Diencephalon (tissue), 1 donor: ENCODE data around the gene C16orf54. TPM values are rescaled to one million over a fixed set of nuclear protein-coding genes. Genes with fewer than 3 reads are reported as not detected.

ENCODE experiments used
- total RNA-seq: library from RNA; depleted of rRNA; stranded (reverse); fragments of >200 nt; gene quantifications from one replicate; pipeline ENCODE4 v1.2.3, GENCODE V29; 2014

Gene C16orf54, protein sequence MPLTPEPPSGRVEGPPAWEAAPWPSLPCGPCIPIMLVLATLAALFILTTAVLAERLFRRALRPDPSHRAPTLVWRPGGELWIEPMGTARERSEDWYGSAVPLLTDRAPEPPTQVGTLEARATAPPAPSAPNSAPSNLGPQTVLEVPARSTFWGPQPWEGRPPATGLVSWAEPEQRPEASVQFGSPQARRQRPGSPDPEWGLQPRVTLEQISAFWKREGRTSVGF
- 0.69 TPM for total RNA-seq

DNA sequence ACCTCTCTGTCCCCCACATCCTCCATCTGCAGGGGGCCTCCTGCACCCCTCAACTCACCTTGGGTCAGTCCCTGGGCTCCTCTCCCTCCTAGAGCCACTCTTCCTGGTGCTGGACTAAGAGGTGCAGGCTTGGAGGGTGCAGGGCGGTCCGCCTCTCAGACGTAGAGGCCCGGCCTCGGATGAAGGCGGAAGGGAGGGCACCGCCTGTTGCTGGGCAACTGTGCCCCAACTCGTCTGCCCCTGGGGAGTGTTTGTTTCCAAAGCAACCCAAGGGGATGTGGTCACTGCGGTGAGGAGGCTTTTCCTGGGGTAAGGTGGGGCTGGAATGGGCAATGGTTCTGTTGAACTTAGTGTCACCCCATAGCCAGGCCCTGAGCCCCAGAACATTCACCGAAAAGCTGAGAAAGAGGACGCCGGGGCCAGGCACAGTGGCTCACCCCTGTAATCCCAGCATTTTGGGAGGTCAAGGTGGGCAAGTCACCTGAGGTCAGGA lies at the start of gene C16orf54:
Gene C16orf54 (minus strand): TSS at position 138 of the 493 bp plus-strand sequence. CDS start 1,039 bp downstream, outside the sequence.

DNA sequence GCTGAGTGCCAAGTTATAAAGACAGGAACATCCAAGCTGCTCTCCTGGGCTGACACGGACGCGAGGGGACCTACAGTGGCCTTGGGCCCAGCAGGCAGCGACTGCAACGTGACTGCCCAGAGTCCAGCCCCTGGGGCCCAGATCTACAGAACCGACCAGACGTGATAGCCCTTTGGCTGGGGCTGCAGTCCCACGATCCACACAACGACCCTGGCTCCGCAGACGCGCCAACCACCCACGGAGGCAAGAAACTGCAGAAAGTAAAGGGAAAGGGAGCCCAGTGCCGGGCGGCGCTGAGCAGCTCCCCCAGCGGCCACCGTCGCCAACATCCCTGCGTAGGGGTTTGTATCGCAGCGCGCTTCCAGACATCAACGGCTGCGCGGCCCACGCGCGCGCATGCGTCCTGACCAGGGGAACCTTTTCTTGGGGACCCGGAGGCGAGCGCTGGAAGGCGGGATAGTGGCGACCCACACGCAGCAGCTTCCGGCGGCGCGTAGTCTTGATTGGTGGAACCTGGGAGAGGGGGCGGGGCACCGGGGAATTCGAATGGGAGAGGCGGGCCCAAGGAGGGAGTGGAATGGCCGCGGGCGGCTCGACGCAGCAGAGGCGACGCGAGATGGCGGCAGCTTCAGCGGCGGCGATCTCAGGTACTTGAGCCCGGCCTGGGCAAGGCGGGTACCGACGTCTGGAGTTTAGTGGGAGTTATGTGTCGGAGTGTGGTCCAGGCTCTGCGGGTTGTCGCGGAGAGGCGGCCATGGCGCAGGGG lies 44.6 kb upstream of the C16orf54 start, which contains the start of gene KIF22:
Gene KIF22 (plus strand): TSS at position 569 of the 766 bp plus-strand sequence. CDS start 9 bp downstream, at position 578.

DNA sequence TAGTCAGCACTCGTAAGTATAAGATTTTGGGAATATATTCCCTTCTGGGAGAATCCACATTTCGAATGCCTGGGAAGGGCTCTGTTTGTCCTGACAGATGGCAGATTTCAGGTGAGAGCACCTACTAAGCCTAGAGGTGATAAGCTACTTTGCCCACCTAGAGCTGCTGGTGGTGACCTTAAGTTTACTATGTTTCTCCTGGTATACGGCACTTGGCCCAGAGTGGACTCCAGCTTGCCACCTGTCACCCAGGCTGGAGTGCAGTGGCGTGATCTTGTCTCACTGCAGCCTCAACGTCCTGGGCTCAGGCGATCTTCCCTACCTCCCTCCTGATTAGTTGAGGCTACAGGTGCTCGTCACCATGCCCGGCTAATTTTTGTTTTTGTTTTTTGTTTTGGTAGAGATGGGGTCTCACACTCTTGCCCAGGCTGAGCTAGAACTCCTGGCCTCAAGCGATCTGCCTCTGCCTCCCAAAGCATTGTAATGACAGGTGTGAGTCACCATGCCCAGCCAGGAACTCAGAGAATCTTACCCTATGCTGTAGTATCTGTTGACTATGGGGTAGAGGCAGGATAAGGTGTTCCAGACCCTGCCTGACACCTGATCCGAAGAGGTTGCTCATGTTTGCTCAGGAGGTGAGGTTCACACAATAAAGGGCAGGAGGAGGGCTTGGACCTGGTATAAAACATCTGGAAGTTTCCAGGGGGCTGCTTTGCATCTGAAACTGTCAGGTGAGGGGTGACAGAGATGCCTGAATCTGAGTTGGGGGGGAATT lies 32.0 kb upstream of the C16orf54 start, which contains the start of gene ZG16:
Gene ZG16 (plus strand): TSS at position 681 of the 775 bp plus-strand sequence. CDS start 1,011 bp downstream, outside the sequence.

Other genes starting within 250 kb of the C16orf54 start
- gene NPIPB12, start 239.6 kb downstream of the C16orf54 start, total RNA-seq: 24.7 TPM
- gene SPN, start 82.7 kb downstream of the C16orf54 start, total RNA-seq: 0.23 TPM
- gene QPRT, start 66.8 kb downstream of the C16orf54 start, total RNA-seq: 4.8 TPM
- gene ZG16, start 32.3 kb upstream of the C16orf54 start, total RNA-seq: not detected
- 48.0 TPM for gene KIF22, start 44.8 kb upstream of the C16orf54 start, total RNA-seq
- 275 TPM for gene MAZ, start 60.5 kb upstream of the C16orf54 start, total RNA-seq
- 34.1 TPM for gene PRRT2, start 66.2 kb upstream of the C16orf54 start, total RNA-seq
- gene PAGR1, start 70.2 kb upstream of the C16orf54 start, total RNA-seq: 10.6 TPM
- 9.2 TPM for gene MVP, start 74.5 kb upstream of the C16orf54 start, total RNA-seq
- gene CDIPT, start 117.2 kb upstream of the C16orf54 start, total RNA-seq: 61.1 TPM
- gene SEZ6L2, start 153.6 kb upstream of the C16orf54 start, total RNA-seq: 88.1 TPM
- gene ASPHD1, start 154.5 kb upstream of the C16orf54 start, total RNA-seq: 14.8 TPM
- 21.5 TPM for gene KCTD13, start 180.2 kb upstream of the C16orf54 start, total RNA-seq
- gene TMEM219, start 216.1 kb upstream of the C16orf54 start, total RNA-seq: 35.1 TPM
- 71.3 TPM for gene TAOK2, start 227.9 kb upstream of the C16orf54 start, total RNA-seq
- 12.0 TPM for gene HIRIP3, start 249.6 kb upstream of the C16orf54 start, total RNA-seq